H9 (cell line): Measurements from ENCODE around the gene NUMBL. TPM values are rescaled to one million over a fixed set of nuclear protein-coding genes. Genes with fewer than 3 reads are reported as not detected.

Experiments used
- DNase-seq: peaks from one replicate; pipeline ENCODE4 v3.0.0-alpha.2; 2017
- H2AFZ ChIP-seq: one replicate; pipeline ENCODE4 v1.6.1; 2013; ENCODE audit warnings: mild to moderate bottlenecking, low read length, control low read depth, moderate library complexity
- H2AK5ac ChIP-seq: 2 replicates; pipeline ENCODE4 v1.6.1; 2013; ENCODE audit warnings: low read length, control low read depth, mixed read lengths; ENCODE audit not compliant: insufficient read length
- H2BK120ac ChIP-seq: one replicate; pipeline ENCODE4 v1.6.1; 2013; ENCODE audit warnings: low read depth, mild to moderate bottlenecking, low read length, control low read depth, inconsistent platforms; ENCODE audit not compliant: poor library complexity, severe bottlenecking
- H2BK12ac ChIP-seq: 2 replicates; pipeline ENCODE4 v1.6.1; 2013; ENCODE audit warnings: low read length, control low read depth, mixed read lengths, low read depth; ENCODE audit not compliant: insufficient read length
- H2BK15ac ChIP-seq: 2 replicates; pipeline ENCODE4 v1.6.1; 2013; ENCODE audit warnings: low read depth, low read length, control low read depth
- H2BK20ac ChIP-seq: one replicate; pipeline ENCODE4 v1.6.1; 2013; ENCODE audit warnings: low read depth, mild to moderate bottlenecking, low read length, control low read depth, inconsistent platforms; ENCODE audit not compliant: poor library complexity, severe bottlenecking
- H2BK5ac ChIP-seq: 2 replicates; pipeline ENCODE4 v1.6.1; 2013; ENCODE audit warnings: low read length, control low read depth, mixed read lengths; ENCODE audit not compliant: insufficient read length
- H3K14ac ChIP-seq: 2 replicates; pipeline ENCODE4 v1.6.1; 2013; ENCODE audit warnings: low read length, control low read depth; ENCODE audit not compliant: insufficient read depth
- H3K18ac ChIP-seq: 2 replicates; pipeline ENCODE4 v1.6.1; 2013; ENCODE audit warnings: low read depth, mild to moderate bottlenecking, mixed read lengths, low read length, control low read depth; ENCODE audit not compliant: insufficient read length
- H3K23ac ChIP-seq: 2 replicates; pipeline ENCODE4 v1.6.1; 2013; ENCODE audit warnings: low read length, control low read depth, mixed read lengths, low read depth; ENCODE audit not compliant: insufficient read length
- H3K23me2 ChIP-seq: 2 replicates; pipeline ENCODE4 v1.6.1; 2013; ENCODE audit warnings: low read depth, mild to moderate bottlenecking, mixed read lengths, low read length, control low read depth; ENCODE audit not compliant: insufficient read length, poor library complexity, severe bottlenecking
- H3K27ac ChIP-seq: 2 replicates; pipeline ENCODE4 v1.5.1; 2013; ENCODE audit warnings: low read length, control low read depth, mixed read lengths, low read depth; ENCODE audit not compliant: insufficient read length
- H3K27me3 ChIP-seq: 2 replicates; pipeline ENCODE4 v1.6.1; 2013; ENCODE audit warnings: low read length, control low read depth, inconsistent platforms; ENCODE audit not compliant: insufficient read depth
- H3K4ac ChIP-seq: 2 replicates; pipeline ENCODE4 v1.6.1; 2013; ENCODE audit warnings: low read depth, mild to moderate bottlenecking, control low read depth, inconsistent platforms, low read length, moderate library complexity
- H3K4me1 ChIP-seq: 2 replicates; pipeline ENCODE4 v1.6.1; 2013; ENCODE audit warnings: low read length, control low read depth, inconsistent platforms; ENCODE audit not compliant: insufficient read depth
- H3K4me2 ChIP-seq: 2 replicates; pipeline ENCODE4 v1.6.1; 2013; ENCODE audit warnings: low read length, control low read depth, mixed read lengths; ENCODE audit not compliant: insufficient read length, insufficient read depth
- H3K56ac ChIP-seq: 2 replicates; pipeline ENCODE4 v1.6.1; 2013; ENCODE audit warnings: low read depth, mild to moderate bottlenecking, mixed read lengths, low read length, control low read depth; ENCODE audit not compliant: insufficient read length
- H3K79me1 ChIP-seq: 2 replicates; pipeline ENCODE4 v1.6.1; 2013; ENCODE audit warnings: low read depth, mild to moderate bottlenecking, moderate library complexity, low read length, control low read depth, inconsistent platforms; ENCODE audit not compliant: insufficient read depth, poor library complexity, severe bottlenecking
- H3K79me2 ChIP-seq: 2 replicates; pipeline ENCODE4 v1.6.1; 2013; ENCODE audit warnings: low read length, control low read depth, inconsistent platforms; ENCODE audit not compliant: insufficient read depth
- H3K9ac ChIP-seq: 2 replicates; pipeline ENCODE4 v1.6.1; 2013; ENCODE audit warnings: low read length, control low read depth, mixed read lengths; ENCODE audit not compliant: insufficient read length; ENCODE audit errors: extremely low read depth
- H3K9me3 ChIP-seq: one replicate; pipeline ENCODE4 v1.6.1; 2013; ENCODE audit warnings: low read depth, low read length, inconsistent platforms; ENCODE audit not compliant: control insufficient read depth
- H3T11ph ChIP-seq: one replicate; pipeline ENCODE4 v1.6.1; 2013; ENCODE audit warnings: mild to moderate bottlenecking, low read length, control low read depth, inconsistent platforms
- H4K20me1 ChIP-seq: one replicate; pipeline ENCODE4 v1.6.1; 2013; ENCODE audit not compliant: control insufficient read depth, insufficient read length, insufficient read depth
- H4K5ac ChIP-seq: 2 replicates; pipeline ENCODE4 v1.6.1; 2013; ENCODE audit warnings: low read depth, mild to moderate bottlenecking, mixed read lengths, low read length, control low read depth; ENCODE audit not compliant: insufficient read length
- H4K8ac ChIP-seq: replicated peaks from 2 replicates; pipeline ENCODE4 v1.6.1; 2013; ENCODE audit warnings: low read length, control low read depth, mixed read lengths, low read depth; ENCODE audit not compliant: insufficient read length
- H4K91ac ChIP-seq: 2 replicates; pipeline ENCODE4 v1.6.1; 2013; ENCODE audit warnings: low read depth, mild to moderate bottlenecking, moderate library complexity, mixed read lengths, low read length, control low read depth; ENCODE audit not compliant: insufficient read length
- H3K27ac Mint-ChIP-seq, 3 experiments: 2 replicates in 2 of 3; 3 replicates in 1 of 3; pipeline ENCODE4 v1.8.0; 2020 to 2021; ENCODE audit warnings: mixed read lengths in 3 of 3, mild to moderate bottlenecking in 1 of 3, moderate library complexity in 1 of 3
- H3K27me3 Mint-ChIP-seq: 2 replicates; pipeline ENCODE4 v1.8.0; 2021; ENCODE audit warnings: low read depth, mild to moderate bottlenecking, moderate library complexity, mixed read lengths
- H3K36me3 Mint-ChIP-seq, 3 experiments: 2 replicates in 2 of 3; 3 replicates in 1 of 3; pipeline ENCODE4 v1.8.0; 2020 to 2021; ENCODE audit warnings: low read depth in 3 of 3, mixed read lengths in 3 of 3; ENCODE audit not compliant: insufficient read depth in 1 of 3
- H3K4me1 Mint-ChIP-seq, 2 experiments: 2 replicates each; pipeline ENCODE4 v1.8.0; 2020; ENCODE audit warnings: mixed read lengths in 2 of 2
- H3K4me3 Mint-ChIP-seq, 2 experiments: 2 replicates in 1 of 2; 3 replicates in 1 of 2; pipeline ENCODE4 v1.8.0; 2020 to 2021; ENCODE audit warnings: mild to moderate bottlenecking in 2 of 2, mixed read lengths in 2 of 2, moderate library complexity in 1 of 2
- H3K9me3 Mint-ChIP-seq, 2 experiments: 2 replicates in 1 of 2; 3 replicates in 1 of 2; pipeline ENCODE4 v1.8.0; 2020; ENCODE audit warnings: mild to moderate bottlenecking in 2 of 2, mixed read lengths in 2 of 2, moderate library complexity in 1 of 2
- WGBS: extraction: QIAGEN DNeasy Blood & Tissue Kit; methylation state at CpG from one replicate; pipeline ENCODE4 v1.1.7; 2013; ENCODE audit warnings: missing lambda C conversion rate, low lambda C conversion rate, mixed read lengths; ENCODE audit not compliant: insufficient read length; ENCODE audit errors: extremely low coverage; 5-methylcytosine and 5-hydroxymethylcytosine counted together
- total RNA-seq: library from RNA; stranded (reverse); gene quantifications from 2 replicates; pipeline ENCODE4 v1.2.1, GENCODE V29; 2021
- TF ChIP-seq, protein P1 (sequence below): fragments of 200-600 bp; sonication (generic); conservative IDR thresholded peaks from 3 replicates; pipeline ENCODE4 v1.8.0; 2021; ENCODE audit warnings: antibody characterized with exemption, mild to moderate bottlenecking

The NUMBL gene
- total RNA-seq, 1 experiment from 2014 or later, result 34.5 TPM

- no peak overlapping the region for H4K5ac ChIP-seq
- H3K9me3 ChIP-seq, result no peaks in the 10 kb centered on the region
- no peak overlapping the region for H3K56ac ChIP-seq
- H3K27me3 ChIP-seq, result no peaks in the 10 kb centered on the region
- H3K9ac ChIP-seq, result no peak overlapping the region
- TF ChIP-seq, protein P1, sequence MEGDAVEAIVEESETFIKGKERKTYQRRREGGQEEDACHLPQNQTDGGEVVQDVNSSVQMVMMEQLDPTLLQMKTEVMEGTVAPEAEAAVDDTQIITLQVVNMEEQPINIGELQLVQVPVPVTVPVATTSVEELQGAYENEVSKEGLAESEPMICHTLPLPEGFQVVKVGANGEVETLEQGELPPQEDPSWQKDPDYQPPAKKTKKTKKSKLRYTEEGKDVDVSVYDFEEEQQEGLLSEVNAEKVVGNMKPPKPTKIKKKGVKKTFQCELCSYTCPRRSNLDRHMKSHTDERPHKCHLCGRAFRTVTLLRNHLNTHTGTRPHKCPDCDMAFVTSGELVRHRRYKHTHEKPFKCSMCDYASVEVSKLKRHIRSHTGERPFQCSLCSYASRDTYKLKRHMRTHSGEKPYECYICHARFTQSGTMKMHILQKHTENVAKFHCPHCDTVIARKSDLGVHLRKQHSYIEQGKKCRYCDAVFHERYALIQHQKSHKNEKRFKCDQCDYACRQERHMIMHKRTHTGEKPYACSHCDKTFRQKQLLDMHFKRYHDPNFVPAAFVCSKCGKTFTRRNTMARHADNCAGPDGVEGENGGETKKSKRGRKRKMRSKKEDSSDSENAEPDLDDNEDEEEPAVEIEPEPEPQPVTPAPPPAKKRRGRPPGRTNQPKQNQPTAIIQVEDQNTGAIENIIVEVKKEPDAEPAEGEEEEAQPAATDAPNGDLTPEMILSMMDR, result no peak
- no peaks in the 10 kb centered on the region for H3K27me3 Mint-ChIP-seq
- H3T11ph ChIP-seq, result no peak overlapping the region
- H3K4me2 ChIP-seq, result no peak overlapping the region
- no peak overlapping the region; a peak in 1 of 5 replicates for H3K4me3 Mint-ChIP-seq
- H2BK120ac ChIP-seq, result no peak overlapping the region
- H3K18ac ChIP-seq, result no peak overlapping the region
- no peak overlapping the region for H4K91ac ChIP-seq
- H3K36me3 Mint-ChIP-seq, result peaks cover 12 to 48% (median 37%) of the 10 kb centered on the region in 3 experiments
- no peak overlapping the region for H2BK20ac ChIP-seq
- H3K23me2 ChIP-seq, result peaks cover 3% of the 10 kb centered on the region
- WGBS, result no CpG with 5 or more reads among the region's 5 CpGs
- H2BK15ac ChIP-seq, result no peak overlapping the region
- DNase-seq, result no peak
- no peak overlapping the region for H3K23ac ChIP-seq
- no peak overlapping the region for H3K27ac ChIP-seq
- H3K4me1 ChIP-seq, result no peaks in the 10 kb centered on the region
- no peak overlapping the region for H4K8ac ChIP-seq
- H3K27ac Mint-ChIP-seq, result no peak overlapping the region; a peak in 1 of 7 replicates
- H2AK5ac ChIP-seq, result no peak overlapping the region
- H3K79me2 ChIP-seq, result no peaks in the 10 kb centered on the region
- H2BK12ac ChIP-seq, result no peak overlapping the region
- H3K79me1 ChIP-seq, result no peaks in the 10 kb centered on the region
- H2AFZ ChIP-seq, result no peak overlapping the region
- H2BK5ac ChIP-seq, result no peak overlapping the region
- H3K9me3 Mint-ChIP-seq, result no peaks in the 10 kb centered on the region
- peaks cover 5 to 12% of the 10 kb centered on the region in 2 experiments; a peak in 3 of 4 replicates for H3K4me1 Mint-ChIP-seq
- no peaks in the 10 kb centered on the region for H4K20me1 ChIP-seq
- H3K14ac ChIP-seq, result no peak overlapping the region
- H3K4ac ChIP-seq, result no peak overlapping the region
Observed at GRCh38 chr19:40695881-40696280, 5.4 kb upstream of the NUMBL start.
